Stimulated activated CD4-positive, alpha-beta T cell treated with anti-CD3 and anti-CD28 coated beads, Interleukin-2, amount 100 ng/mL, for 48 hours (primary cell): ENCODE data around the gene CDKAL1.
"Not testable (repeated sequence)": the region's sequence is repeated elsewhere in the genome, so short reads cannot be mapped to it uniquely, and the experiment has no call there.

Experiments used
- DNase-seq, 2 donors: peaks; one replicate each; pipeline ENCODE4 v3.0.0-alpha.2; 2020

CDKAL1 gene

DNA sequence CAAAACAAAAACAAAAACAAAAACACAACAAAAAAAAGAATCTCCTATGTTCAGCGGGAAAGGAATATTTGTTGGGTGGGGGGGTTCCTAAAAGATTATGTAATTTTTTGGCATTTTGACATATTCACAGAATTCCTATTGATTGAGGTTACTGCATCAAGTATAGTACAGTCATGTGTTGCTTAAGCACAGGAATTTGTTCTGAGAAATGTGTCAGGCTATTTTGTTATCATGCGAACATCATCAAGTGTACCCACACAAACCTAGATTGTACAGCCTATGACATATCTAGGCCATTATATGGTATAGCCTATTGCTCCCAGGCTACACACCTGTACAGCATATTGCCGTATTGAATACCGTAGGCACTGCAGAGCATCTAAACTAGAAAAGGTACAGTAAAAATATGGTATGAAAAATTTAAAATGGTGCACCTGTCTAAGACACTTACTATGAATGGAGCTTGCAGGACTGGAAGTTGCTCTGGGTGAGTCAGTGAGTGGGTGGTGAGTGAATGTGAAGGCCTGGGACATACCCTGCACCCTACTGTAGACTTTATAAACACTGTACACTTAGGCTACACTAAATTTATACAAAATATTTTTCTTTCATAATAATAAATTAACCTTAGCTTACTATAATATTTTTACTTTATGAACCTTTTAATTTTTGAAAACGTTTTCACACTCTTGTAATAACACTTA, 110.6 kb downstream of the CDKAL1 start:
- no peak for DNase-seq

DNA sequence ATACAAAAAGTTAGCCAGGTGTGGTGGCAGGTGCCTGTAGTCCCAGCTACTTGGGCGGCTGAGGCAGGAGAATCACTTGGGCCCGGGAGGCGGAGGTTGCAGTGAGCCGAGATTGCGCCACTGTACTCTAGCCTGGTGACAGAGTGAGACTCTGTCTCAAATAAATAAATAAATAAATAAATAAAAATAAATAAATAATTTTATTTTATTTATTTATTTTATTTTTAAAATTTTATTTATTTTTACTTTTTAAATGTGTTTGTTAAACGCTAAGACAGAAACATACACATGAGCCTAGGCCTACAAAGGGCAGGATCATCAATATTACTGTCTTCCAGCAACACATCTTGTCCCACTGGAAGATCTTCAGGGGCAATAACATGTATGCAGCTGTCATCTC, 111.3 kb downstream of the CDKAL1 start:
- not testable (repeated sequence) for DNase-seq

DNA sequence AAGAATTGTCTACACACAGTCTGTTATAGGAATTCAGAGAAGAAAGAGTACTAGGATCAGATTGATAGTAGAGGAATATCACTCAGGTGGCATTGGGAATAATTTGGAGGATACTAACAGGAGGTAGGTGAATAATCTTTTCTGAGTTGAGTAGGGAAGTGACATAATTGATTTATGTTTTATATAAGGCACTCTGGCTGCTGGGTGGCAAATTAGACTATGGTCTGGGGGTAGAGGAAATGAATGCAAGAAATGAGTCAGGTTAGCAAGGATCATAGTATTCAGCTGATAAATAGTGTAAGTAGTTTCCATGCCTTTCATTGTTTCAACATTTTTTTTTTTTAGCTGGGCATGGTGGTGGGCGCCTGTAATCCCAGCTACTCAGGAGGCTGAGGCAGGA, 113.3 kb downstream of the CDKAL1 start:
- no peak for DNase-seq

DNA sequence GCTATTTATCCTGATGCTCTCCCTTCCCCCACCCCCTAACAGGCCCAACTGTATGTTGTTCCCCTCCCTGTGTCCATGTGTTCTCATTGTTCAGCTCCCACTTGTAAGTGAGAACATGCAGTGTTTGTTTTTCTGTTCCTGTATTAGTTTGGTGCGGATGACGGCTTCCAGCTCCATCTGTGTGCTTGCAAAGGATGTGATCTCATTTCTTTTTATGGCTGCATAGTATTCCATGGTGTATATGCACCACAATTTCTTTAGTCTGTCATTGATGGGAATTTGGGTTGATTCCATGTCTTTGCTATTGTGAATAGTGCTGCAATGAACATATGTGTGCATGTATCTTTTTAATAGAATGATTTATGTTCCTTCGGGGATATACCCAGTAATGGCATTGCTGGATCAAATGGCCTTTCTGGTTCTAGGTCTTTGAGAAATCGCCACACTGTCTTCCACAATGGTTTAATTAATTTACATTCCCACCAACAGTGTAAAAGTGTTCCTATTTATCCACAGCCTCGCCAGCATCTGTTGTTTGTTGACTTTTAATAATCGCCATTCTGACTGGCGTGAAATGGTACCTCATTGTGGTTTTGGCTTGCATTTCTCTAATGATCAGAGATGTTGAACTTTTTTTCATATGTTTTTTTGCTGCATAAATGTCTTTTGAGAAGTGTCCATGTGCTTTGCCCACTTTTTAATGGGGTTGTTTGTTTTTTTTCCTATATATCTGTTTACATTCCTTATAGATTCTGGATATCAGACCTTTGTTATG, 115.6 kb downstream of the CDKAL1 start:
- not testable (repeated sequence) for DNase-seq

DNA sequence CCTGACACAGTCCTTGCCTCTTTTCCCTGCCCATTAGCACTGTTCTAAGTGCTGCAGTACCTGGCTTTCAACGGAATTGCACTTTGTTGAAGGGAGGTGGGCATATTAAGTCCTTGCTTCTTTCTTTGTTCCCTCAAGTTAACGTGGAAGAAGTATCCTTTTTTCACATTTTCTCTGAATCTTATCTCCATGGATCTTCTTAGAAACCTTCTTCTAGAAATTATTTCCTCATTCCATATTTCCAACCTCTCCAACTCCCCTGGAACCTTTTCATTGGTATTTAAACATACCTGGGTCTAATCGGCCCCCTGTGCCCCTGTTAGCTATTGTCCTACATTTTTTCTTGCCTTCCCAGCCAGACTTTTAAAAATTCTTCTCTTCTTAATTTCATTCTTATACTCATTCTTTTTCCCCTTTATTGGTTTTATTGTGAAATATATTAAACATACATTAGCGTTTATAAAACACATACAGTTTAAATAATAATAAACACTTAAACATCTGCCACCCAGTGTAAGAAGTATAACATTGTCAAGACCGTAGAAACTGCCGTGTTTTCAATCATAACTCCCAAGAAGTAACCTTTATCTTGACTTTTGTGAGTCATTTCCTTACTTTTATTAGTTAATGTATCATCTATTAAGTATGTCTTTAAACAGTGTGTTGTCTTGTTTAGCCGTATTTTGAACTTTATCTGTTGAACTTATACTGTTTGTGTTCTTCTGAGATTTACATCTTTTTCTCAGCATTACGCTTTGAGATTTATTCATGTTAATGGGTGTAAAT, 118.2 kb downstream of the CDKAL1 start:
- no peak for DNase-seq

DNA sequence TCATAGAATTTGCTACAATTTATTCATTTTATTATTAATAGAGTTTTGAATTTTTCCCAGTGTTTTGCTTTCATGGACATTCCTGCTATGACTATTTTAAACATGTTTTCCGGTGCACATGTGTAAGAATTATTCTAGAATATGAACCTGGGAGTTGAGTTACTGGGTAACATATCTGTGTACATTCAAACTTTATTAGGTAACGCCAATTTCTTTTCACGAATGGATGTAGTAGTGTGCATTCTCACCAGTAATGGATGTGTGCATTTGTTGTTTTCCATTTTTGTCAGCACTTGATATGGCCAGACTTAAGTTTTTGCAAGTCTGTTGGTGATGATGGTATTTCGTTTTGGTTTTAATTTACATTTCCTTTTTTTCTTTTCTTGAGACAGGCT, 118.8 kb downstream of the CDKAL1 start:
- DNase-seq = no peak

DNA sequence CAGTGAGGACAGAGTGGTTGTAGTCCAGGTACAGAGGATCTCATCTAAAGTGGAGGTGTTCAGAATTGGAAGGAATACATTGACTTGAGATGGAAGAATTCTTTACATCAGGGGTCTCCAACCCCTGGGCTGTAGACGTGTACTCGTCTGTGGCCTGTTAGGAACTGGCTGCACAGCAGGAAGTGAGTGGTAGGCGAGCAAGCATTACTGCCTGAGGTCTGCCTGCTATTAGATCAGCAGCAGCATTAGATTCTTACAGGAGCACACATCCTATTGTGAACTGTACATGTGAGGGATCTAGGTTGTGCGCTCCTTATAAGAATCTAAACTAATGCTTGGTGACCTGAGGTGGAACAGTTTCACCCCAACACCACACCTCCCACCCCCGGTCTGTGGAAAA, 121.1 kb downstream of the CDKAL1 start:
- no peak for DNase-seq

DNA sequence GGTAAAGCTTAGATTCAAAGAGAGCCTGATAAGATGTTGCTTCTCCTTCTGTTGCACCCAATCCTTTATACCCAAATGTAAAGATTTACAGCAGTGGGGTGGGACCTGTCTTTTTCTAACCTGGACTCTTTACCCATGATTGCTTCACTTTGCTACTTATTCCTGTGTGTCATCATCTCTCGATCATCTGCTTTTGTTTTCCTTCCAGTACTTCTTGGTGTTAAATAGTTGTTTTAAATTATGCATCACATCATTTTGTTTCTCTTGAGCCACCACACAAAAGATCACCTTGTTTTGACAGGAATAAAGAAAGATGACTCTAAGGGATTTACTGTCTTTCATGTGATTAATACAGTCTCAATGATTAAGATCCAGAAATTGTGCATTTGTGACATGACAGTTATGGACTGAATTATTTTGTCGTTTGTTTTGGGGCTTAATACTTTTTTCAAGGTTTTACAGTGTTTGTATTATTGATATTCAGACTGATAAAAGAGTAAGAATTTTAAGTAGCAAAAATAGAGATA, 123.1 kb downstream of the CDKAL1 start:
- no peak for DNase-seq

DNA sequence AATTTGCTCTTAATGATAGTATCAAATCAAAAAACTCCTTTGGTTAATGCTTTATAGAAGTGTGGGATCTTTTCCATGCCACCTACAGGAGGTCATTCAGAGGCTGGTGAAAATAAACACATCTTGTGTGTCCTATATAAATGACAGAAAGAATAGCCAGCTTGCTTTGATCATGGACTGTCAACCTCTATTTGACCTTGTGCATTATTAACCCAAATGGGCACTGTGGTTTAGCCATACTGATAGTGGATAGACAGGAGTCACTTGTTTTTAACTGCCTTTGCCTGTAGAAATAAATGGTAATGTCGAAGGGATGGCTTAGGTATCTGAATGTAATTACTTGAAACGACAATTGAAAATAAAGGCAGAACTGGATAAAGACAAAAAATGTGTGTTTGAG, 123.8 kb downstream of the CDKAL1 start:
- DNase-seq = no peak

DNA sequence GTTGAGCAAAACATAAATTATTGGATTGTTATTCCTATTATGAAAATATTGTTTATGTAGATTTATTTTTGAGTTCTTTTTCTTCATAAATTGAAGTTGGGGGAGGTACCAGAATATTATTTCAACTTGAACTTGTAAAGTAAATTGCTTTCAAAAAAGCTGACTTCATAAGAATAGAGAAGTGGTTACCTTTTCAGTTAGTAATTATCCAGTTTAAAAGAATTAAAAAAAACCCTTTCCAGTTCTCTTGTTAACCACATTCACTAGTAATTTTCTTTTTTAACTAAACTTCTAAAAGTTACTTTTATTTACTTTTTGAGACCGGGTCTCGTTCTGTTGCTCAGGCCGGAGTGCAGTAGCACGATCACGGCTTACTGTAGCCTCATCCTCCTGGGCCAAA, 124.3 kb downstream of the CDKAL1 start:
- DNase-seq = no peak

DNA sequence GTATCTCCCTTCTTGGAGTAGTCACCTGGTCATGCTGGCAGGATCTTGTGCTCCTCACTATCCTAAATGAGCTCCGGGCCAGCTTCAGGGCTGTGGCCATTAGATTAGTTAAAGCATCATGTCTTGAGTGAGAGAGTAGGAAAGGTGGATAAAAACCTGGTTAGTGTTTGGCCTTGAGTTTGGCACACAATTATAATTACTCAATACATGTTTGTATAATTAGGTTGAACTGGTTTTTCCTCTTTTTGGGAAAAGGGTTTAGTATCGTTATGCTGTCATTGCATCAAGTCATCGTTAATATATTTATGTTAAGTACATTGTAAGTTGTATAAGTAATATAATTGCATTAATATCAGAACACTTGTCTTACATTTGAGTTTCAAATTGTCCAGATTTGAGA, 126.3 kb downstream of the CDKAL1 start:
- no peak for DNase-seq

DNA sequence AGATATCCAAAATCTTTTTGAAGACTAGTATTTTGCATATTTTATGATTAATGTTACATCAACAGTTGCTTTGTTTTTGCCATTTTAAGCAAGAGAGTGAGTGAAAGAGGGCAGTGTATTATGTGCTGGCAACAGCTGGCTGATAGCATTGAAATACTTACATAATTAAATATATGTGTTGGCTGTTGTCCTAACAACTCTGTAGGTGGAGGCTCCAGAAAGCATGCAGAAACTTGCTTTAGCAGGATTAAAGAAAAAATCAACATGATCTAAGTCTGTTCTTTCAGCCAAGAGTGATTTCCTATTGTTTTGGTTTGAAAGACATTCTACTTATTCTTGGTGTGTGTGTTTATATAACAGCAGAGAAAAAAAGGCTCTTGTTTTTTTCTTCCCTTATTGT, 127.5 kb downstream of the CDKAL1 start:
- no peak for DNase-seq

DNA sequence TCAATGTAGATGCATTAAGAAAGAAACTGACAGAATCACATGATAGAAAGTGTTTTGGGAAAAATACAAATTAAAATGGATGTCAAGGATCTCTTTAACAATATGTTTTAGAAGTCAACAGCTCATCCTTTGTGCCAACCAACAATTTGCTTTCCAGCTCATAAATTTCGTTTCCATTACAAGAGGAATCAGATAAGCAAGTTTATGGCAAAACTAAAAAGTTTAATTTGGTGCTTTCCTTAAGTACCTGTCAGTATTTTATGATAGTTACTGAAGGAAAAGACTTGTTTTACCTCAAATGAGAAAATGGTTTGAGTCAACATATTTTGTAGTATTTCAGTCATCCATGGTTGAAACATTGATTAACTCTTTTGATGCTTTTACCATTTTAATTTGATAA, 130.0 kb downstream of the CDKAL1 start:
- no peak for DNase-seq

DNA sequence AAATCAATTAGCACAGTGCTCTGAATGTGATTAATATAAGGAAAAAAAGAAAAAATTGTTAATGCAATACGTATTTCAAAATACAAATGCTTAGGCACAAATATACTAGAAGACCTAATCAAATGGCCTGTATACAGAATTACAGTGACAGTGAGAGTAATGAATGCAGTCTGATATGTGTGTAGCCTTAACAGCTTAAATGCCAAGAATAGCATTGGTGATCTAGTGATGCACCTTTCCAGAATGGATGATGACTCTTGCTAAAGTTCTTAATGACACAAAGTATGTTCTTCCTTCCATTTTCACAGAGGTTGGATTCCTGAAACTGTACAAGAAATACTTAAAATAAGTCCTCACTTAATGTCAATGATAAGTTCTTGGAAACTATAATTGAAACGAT, 131.0 kb downstream of the CDKAL1 start:
- no peak for DNase-seq

DNA sequence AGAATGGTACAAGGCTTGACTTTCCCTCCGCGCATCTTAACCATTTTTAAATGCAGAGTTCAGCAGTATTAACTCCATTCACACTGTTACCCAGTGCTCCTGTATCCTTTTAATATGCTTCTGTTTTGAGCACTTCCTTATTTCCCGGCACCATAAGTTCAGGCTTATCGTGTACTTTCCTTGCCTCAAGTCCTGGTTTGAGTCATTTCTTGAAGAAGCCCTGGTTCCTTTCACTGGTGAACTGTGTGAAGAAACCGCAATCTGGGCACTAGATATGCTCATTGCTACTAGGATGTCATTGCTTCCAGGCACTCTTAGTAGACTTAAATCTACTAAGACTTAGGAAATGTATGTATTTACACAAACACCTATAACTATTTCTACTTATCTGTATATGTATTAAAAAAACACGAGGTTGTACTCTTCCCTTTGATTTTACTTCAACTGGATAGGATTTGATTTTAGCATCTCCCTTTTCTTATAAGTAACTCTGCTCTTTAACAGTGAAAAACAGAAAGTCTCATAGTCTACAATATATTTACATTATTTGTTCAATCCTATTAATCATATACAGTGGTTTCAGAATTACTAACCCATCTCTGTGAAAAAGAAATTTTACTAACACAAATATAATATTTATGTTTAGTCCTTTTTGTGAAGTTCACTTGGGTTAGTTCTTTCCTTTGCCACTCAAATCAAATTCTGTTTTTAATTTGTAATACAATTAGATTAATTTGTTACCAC, 135.5 kb downstream of the CDKAL1 start:
- no peak for DNase-seq

DNA sequence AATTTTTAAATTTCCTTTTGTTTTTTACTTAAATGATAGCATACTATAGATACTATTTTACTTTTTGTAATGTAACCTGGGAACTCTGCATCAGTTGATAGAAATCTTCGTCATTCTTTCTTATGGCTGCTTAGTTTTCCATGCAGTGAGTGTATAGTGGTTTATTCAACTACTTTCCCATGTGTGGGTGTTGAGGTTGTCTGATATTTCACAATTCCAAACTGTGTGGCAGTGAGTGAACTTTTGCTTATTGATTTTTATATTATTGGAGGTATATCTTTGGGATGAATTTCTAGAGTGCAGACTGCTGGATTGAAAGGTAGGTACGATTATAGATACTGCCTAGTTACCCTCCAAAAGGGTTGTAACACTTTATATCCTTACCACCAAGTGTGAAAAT, 136.5 kb downstream of the CDKAL1 start:
- no peak for DNase-seq

DNA sequence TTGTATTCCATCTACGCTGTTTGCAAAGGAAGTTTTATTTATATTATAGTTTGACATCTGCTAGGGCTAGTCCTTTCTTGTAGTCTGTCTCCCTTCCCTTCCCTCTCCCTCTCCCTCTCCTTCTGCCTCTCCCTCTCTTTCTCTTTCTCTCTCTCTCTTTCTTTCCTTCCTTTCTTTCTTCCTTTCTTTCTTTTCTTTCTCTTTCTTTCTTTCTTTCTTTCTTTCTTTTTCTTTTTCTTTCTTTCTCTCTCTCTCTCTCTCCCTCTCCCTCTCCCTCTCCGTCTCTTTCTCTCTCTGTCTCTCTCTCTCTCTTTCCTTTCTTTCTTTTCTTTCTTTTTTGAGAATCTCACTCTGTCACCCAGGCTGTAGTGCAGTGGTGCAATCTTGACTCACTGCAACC, 137.8 kb downstream of the CDKAL1 start:
- no peak for DNase-seq

DNA sequence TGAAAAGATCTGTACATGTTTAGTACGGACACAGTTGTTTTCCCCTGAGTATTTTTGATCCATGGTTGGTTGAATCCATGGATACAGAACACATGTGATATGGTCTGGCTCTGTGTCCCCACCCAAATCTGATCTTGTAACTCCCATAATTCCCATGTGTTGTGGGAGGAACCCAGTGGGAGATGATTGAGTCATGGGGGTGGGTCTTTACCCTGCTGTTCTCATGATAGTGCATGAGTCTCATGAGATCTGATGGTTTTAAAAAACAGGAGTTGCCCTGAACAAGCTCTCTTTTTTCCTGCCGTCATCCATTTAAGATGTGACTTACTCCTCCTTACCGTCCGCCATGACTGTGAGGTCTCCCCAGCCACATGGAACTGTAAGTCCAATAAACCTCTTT, 139.2 kb downstream of the CDKAL1 start:
- DNase-seq = no peak

DNA sequence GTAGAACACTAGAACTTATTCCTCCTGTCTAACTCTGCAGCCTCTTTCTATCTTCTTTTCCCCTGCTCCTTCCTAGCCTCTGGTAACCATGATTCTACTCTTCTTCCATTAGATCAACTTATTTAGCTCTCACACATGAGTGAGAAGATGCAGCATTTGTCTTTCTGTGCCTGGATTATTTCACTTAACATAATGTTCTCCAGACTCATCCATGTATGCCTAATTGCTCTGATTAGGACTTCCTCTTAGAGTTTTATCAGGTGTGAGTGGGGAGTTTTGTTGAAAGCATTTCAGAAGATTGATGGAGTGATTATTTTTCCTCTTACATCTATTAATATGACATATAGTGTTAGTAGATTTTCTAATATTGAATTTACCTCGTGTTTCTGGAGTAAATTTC, 140.4 kb downstream of the CDKAL1 start:
- no peak for DNase-seq

DNA sequence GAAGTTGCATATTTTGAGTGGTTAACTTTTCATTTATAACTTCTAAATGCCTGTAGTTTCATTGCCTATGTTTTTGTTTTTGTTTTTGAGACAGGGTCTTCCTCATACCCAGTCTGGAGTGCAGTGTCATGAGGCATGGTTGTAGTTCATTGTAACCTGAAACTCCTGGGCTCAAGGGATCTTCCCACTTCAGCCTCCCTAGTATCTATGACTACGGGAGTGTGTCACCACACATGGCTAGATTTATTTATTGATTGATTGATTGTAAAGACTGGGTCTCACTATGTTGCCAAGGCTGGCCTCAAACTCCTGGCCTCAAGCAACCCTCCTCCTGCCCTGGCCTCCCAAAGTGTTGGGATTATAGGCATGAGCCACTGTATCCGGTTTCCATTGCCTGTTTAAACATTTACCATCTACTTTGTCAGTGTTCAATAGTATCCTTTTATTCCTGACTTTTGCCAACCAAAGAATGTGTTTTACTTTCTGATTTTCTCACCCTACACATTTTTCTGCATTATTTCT, 144.6 kb downstream of the CDKAL1 start:
- no peak for DNase-seq

DNA sequence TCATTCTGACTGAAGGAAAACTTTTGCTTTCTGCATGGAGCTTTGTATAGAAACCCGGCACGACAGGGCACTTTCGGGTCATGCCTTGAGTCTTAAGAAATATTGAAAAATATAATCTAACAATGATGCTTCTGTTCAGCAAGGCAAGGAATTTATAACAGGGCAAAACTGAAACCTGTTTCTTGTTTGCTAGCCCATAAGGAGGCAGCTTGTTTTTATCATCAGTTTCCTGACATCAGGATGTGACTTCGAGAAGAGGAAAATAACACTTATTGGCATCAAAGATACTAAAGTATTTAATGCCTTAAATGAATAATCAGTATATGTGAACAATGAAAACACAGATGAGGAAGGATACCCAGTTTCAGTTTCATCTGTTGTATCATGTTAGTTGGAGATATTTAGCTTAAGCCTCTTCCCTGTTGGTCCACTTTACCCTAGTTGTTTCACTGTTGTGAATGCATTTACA, 146.5 kb downstream of the CDKAL1 start:
- no peak for DNase-seq

DNA sequence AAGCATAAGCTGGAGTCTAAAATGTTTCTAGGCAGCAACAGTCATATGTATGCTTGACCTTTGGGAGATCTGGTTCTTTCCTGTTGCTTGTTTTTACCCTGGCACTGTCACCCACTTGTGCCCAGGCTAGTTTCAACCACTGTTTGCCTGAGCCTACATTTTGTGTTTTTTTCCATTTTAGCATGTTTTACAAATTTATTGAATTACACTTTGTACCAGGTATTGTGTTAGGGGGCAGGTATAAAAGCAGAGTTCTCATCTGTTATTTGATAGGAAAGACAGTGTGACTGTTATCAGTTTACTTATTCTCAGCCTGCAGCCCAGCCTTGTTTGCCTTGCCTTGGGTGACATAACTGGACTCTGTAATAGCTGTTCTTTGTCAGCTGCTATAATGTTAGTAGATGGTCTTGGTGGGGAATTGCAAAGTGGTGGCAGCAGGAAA, 147.0 kb downstream of the CDKAL1 start:
- no peak for DNase-seq
